CD1c-positive myeloid dendritic cell (primary cell): ENCODE data around the gene OSER1.
A peak's percentile ranks its signal among the peaks of the same experiment; 100 is the strongest.

ENCODE experiments used
- DNase-seq: peaks from one replicate; pipeline ENCODE4 v3.0.0-alpha.2; 2016; ENCODE audit errors: extremely low spot score

OSER1 gene

DNA sequence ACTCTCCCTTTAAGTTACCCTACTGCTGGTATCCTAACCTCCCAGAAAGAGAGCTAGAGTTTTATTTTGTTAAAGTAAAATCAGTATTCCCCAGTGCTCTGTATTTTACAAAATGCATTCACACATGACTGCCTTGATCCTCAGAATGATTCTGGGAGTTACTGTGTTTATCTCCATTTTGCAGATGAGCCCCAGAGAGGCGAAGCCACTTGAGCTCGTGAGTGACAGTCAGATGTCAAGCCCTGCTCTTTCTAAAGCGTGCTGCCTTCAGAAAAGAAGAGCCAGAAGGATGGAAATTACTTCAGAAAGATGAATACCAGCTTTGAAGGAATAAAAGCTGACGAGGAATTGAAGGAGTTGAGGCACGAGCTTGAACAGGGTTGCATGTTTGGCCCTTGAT is 14.1 kb upstream of the OSER1 start:
- DNase-seq = no peak

DNA sequence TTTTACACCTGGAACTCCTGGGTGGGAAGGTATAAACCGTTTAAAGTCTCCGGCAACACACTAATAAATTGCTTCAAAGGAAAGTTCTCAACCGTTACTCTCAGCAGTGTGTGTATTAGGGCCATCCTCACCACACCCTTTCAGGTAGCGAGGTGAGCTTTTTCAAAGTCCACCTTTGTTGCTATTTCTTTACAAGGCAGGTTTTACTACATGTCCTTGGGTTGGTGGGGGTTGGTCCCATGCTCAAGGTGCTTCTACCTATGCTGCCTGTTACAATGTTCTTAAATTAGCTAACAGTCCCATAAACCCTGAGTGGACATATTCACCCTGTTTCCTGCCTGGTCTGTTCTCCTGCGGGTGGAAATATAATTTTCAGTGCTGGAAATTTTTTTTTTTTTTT is 13.2 kb upstream of the OSER1 start:
- no peak for DNase-seq

DNA sequence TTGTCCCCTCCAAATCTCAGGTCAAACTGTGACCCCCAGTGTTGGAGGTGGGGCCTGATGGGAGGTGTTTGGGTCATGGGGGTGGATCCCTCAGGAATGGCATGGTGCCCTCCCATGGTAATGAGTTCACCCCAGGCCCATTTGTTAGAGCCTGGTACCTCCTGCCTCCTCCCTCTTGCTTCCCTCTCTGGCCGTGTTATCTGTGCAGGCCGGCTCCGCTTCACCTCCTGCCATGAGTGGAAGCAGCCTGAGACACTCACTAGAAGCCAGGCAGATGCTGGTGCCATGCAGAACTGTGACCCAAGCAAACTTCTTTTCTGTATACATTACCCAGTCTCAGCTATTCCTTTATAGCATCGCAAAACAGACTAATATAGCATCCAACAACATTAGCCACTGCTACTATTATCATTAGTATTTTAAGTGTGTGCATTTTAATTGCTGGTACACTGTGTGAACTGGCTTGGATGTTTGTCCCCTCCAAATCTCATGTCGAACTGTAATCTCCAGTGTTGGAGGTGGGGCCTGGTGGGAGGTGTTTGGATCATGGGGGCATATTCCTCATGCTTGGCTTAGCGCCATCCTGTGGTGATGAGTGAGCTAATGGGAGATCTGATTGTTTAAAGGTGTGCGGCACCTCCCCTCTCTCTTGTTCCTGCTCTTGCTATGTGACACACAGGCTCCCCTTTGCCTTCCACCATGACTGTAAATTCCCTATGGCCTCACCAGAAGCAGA is 12.2 kb upstream of the OSER1 start:
- no peak for DNase-seq

DNA sequence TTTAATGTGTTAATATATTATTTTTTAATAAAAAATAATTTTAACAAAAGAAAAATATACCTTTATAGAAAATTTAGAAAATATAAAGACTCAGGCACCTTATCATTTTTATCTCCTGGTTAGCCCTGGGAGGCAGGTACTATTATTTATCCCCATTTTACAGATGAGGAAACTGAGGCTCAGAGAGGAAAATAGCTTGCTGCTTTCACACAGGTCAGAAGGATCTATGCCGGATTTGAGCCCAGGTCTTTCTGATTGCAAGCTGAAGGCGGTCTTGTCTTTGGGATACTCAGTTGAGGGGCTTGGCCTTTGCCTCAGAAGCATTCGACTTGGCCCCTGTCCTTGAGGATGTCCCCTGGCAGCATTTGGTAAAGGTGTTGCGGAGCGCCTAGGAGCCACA is 11.5 kb upstream of the OSER1 start:
- no peak for DNase-seq

DNA sequence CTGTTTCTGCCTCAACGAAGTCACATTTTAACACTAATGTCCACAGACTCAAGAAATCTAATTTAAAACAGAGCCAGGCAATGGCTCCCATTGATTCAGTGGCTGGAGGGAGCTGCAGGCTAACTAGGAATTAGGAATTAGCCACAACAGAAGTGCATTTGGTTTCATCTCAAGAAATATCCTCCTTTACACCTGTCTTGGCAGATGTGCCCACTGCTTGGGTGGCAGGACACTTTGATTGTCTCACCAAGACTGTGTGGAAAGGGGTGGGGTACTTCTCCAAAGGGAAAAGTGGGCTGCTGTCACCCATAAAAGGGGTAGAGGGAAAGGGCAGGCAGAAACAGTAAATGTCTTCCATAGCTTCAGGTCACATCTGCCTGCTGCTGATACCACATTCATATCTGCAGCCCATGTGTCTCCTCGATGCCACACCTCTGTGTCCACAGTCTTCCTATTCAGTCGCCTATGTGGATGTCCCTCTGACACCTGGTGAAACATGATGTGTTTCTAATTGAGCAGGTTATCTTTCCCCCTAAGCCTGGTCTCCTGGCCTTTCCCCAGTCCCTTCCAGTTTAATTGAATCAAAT is 10.9 kb upstream of the OSER1 start:
- no peak for DNase-seq

DNA sequence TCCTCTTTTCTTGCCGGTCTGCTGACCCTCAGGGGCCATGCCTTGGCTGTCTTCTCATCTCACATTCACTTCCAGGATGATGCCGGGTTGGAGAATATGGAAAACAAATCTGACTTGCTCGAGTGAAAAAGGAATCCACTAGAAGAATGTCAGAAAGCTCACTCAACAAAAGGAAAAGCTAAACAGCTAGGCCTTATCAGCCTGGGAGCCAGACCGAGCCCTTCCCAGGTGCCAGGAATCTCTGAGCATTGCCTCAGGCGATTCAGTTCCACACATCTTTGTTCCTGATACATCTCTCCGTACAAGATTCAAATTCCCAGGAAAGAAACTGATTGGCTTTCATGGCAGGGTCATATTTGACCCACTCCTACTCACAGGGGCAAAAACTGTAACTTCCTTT is 9.2 kb upstream of the OSER1 start:
- DNase-seq = no peak

DNA sequence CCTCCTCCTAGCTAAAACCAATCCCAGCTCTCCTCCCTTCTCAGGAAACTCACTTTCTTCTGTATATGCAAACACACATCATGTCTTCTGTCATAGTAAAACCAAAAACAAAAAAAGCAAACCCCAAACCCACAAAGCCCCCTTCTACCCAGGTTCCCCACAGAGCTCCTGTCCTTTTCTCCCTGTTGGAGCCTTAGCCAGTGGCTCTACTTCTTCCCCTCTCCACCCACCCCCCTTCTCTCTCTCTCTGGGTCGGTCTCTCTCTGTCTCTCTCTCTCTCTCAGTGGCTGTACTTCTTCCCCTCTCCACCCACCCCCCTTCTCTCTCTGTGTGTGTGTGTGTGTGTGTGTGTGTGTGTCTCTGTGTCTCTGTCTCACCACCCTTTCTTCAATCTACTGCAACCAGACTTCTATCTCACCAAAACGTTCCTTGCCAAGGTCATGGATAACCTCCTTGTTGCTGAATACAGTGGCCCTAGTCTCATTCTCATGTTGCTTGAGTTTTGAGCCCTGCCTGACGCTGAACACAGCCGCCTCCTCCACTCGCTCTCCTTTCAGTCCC is 8.7 kb upstream of the OSER1 start:
- no peak for DNase-seq

DNA sequence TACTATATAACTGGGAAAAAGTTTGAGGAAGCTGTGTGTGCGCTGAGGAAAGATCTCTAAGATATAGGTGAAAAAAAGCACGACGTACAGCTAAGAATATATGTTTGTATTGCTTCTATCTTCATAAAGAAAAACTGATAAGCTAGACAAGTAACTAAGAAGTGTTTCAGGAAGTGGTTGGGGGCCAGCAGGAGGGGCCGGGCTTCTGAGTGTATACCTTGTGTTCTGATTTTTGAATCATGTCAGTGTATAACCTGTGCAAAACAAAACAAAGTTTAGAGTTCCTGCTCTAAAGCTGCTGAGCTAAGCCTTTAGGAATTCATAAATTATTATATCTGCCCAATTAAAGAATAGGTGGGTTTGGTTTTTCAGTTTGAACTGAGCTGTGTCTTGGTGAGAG is 7.9 kb upstream of the OSER1 start:
- peak; percentile 11 for DNase-seq

DNA sequence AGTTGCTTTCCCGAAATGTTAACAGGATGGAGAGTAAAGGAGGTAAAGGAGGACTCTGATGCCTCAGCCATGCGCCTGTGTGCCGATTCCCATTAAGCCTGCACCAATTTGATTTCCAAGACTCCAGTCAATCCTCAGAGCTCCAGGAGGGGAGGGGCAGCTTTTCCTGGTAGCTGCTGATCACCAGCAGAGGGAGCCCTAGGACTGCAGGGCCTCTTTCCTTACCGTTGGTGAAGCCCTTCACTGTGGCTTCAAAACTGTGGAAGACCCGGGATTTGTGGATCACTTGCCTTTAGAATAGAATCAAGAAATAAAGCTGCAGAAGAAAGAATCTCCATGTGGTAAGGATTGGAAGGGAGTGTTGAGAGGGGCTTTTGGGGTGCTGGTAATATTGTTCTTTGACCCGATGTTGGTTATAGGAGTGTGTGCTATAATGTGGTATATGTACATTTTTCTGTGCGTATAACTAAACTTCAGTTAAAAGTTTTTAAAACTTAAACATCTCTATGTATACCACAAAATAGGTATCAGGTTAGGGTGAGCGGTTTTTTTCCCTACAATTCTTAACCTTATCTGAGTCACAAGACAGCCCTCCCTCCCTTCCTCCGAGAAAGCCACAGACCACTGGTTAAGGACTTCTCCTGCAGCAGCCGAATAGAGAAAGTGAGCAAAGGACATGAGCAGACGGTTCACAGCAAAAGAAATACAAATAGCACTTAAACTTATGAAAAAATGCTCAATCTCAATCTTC is 6.9 kb upstream of the OSER1 start:
- DNase-seq = peak; percentile 74

DNA sequence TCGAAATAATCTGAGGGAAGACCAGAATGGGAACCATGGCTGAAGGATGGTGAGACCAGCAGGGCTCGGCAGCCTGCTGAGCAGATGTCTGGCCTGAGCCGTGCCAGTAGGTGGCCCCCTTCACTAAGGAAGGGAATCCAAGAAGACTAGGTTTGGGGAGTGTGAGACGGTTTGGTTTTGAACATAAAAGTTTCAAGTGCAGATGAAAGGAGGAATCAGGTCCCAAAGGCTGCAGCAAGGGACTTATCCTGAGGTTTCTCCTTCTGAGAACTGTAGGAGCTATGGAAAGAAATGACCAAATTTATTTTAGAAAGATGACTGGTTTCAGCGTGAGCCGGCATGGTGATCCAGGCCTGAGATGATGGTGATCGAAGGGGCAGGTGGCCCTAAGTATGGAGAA is 4.6 kb upstream of the OSER1 start:
- peak; percentile 65 for DNase-seq

DNA sequence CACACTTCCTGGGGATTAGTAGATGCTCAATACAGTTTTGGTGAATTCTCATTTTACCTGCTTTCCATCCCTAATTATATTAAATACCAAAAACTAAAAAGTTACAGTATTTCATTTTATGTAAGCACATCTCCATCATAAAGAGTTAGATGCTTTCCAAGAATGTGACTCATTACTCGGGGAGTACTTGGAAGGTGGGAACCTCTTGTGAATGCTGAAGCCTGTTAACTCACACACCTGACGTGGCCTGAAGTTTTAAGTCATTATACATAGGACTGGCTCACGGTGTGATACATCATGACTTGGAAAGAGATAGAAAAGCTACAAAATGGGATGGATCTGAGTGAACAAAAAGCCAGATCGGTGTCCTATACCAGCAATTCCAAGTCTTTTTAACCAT is 2.2 kb upstream of the OSER1 start:
- no peak for DNase-seq

DNA sequence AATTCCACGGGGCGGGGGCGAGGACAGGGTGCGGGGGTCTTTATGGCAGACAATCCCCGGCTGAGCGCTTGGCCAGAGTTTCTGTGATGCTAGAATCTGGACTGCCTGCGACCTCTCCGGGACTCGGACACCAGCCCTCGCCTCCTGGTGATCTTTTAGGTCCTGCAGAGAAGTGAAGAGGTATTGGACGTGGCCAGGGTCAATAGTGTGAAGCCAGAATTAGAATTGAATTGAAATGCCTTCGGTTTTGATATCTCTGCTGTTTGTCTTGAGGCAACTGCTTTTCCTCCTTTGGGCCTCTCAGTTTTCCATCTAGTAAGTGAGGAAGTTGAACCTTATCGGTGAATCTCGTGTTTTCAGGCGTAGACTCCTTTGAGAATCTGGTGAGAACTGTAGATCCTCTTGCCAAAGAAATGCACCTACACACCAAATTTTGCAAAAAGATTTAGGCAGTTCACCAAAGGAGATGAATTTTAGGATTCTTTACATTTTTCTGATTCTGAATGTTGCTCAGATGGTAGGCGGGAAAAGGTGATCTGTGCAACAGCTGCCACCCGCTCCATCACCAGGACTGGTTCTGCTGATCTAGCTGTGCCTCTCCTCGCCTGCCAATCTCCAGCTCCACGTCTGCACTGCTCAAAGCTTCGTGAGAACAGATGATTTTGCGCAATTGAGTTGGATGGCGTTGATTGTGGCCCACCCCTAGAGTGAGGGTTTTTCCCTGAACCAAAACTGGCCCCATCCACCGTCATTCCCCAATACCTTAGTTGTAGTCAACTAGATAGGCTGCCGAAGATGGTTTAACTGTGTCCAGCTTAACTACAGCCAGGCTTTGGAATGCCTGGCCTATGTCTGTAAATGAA is 837 bp upstream of the OSER1 start:
- peak; percentile 14 for DNase-seq

DNA sequence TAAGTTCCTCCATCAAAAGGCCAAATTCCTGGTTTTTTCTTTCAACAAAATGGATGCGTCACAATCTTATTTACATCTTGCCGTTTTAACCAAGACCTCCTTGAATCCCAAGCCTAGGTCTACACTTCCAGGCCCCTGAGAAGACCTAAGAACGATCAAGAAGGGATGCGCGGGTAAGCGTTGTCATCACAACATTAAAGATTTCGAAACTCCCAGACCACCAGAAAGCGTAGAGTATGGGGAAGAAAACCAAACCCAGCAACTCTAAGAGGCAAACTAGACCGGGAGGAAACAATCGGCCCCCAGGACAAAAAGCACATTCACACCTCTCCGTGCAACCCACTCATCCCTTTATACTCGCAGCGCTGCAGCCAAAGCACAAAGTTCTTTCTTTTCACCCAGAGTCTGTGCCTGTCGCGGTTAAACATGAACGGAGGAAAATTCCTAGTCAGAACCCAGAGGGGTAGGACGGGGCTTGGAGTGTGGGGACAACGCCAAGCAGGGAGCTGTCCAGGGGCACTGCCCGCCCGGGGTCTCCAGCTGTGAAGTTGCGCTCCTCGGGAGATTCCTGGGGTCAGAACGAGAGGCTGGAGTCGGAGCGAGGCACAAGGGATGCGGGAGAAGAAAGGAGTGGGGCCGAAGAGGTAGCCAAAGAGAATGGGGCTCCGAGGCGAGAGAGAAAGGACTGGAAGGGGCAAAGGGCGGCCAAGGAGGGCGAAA is 725 bp downstream of the OSER1 start:
- peak; percentile 37 for DNase-seq

DNA sequence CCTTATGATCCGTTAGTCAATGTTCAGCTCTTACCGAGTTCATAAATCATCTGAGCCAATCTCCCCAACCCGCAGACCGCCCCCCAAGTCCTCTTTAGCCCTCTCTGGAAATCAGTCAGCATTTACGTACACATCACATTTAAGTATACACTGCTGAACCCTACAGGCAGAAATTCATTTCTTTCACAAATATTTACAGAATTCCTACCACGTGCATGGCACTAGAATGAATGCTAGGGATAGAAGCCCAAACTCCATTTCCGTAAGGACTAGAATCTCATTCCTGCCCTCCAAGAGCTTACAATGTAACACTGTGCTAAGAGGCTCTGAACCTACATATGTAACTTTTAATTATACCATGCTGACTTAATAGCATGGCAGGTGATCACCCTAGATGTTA is 1.8 kb downstream of the OSER1 start:
- DNase-seq = peak; percentile 39

DNA sequence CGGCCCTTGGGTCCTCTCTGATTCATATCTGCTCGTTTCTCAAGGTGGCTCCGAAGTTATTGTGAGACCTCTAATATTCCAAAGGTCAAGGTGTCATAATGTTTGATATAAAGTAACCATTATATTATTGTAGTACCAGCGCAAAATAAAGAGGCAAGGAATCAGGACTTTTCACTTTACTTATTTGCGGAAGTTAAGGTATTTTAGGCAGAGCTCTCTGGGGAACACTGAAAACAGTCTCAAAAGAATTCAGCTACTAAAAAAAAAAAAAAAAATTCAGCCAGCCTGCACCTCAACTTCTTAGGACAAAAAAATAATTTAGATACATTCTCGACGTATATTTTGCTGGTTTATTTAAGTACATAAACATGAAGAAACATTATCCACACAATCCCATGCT is 2.4 kb downstream of the OSER1 start:
- no peak for DNase-seq

DNA sequence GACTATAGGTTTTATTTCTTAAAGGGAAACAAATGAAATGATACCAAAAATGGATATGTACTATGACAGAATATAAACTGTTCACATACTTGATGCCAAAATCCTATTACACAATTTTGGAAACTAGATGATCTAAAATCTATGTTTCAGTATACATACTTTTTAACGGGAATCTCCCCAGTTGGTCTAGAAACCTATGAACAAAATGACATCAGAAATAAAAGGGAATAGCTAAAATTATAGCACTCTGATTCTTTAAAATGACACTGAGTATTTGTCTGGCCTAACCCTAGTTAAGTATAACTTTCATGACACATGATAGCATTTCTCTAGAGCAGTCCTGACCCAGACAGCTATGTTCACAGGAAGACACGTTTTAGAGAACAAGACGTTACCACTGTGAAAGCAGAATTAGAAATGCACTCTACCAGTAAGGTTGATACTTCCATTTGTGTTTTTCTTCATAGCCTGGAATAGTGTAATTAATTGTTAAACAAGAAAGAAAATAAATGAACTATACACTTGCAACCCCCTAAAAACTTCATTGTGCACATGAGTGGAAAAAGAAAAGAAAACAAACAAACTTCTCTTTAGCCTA is 3.3 kb downstream of the OSER1 start:
- peak; percentile 22 for DNase-seq

DNA sequence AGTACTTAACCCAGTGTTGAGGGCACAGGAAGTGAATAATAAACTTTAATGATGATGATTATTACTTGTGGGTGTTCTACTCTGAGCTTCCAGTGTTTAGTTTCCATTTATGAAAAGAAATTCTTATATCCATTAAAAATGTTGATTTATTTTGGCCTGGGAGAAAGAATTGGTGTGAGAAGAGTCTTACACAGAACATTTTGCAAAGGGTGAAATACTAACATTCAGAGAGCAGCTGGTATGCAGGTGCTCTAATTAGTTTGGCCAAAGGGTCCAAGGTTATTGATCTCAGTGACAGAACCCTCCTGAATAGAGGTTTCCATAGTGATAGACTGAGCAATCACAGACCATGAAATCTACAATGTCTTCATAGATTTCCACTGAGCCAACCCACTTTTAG is 4.4 kb downstream of the OSER1 start:
- no peak for DNase-seq

DNA sequence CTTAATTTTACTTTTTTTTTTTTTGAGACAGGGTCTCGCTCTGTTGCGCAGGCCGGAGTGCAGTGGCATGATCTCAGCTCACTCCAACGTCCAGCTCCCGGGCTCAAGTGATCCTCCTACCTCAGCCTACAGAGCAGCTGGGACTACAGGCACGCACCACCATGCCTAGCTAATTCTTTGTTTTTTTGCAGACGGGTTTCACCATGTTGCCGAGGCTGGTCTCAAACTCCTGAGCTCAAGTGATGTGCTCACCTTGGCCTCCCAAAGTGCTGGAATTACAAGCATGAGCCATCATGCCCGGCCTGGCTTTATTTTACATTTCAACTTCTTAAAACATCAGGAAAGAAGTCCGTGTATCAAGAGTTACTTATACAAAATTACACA is 5.7 kb downstream of the OSER1 start:
- no peak for DNase-seq

DNA sequence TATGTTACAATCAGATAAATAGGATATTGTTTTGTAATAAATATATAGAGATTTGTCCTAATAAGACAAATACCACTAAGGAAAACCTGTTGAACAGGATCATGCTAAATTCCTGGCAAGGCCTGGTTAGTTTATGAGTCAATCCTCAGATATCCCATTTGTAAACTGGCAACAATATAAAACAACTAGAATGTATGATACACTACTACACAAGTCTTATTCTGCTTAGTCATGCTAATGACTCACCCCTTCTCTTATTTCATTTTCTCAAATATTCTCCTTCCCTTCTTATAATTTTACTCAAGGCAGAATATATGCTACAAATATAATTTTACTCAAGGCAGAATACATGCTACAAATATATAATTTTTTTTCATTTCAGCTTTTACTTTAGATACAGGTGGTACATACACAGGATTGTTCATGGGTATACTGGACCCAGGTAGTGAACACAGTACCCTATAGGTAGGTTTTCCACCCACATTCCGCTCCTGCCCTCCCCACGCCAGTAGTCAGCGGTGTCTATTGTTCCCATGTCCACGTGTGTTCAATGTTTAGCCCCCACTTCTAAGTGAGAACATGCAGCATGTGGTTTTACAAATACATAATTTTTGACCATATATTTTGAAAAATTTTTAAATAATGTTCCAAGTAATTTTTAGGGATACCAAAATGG is 6.3 kb downstream of the OSER1 start:
- DNase-seq = peak; percentile 8

DNA sequence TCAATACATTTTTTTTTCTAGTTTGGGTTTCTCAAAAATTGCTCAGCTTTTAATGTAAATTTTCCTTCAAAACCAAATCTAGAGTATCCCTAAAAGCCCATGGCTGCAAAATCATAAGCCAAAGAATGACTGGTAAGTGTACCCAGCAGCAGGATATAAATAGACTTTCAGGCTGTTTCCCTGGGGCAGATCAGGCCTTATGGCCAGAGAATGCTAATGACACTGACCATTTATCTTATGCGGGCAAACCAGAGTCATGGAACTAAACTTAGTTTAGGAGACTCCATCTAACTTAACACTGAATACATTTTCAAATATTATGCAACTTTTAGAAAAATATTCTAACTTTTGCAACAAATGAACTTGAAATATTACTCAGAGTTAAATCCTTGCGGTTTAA is 7.4 kb downstream of the OSER1 start:
- no peak for DNase-seq
